Erythroblast (primary cell): ENCODE data around the gene PLEKHA5.
"Not testable (repeated sequence)": the region's sequence is repeated elsewhere in the genome, so short reads cannot be mapped to it uniquely, and the experiment has no call there.

Experiments used
- DNase-seq, 2 experiments: peaks; one replicate each; lab custom pipeline; 2025; lab: John Stamatoyannopoulos, UW
- GATA1 ChIP-seq: IDR thresholded peaks from 2 replicates; pipeline ENCODE4 v1.6.1; 2011; ENCODE audit warnings: low read depth, mild to moderate bottlenecking, control low read depth, low read length, moderate library complexity
- POLR2A ChIP-seq: IDR thresholded peaks from 2 replicates; pipeline ENCODE4 v1.6.1; 2011; ENCODE audit warnings: mild to moderate bottlenecking, low read length

Gene PLEKHA5

DNA sequence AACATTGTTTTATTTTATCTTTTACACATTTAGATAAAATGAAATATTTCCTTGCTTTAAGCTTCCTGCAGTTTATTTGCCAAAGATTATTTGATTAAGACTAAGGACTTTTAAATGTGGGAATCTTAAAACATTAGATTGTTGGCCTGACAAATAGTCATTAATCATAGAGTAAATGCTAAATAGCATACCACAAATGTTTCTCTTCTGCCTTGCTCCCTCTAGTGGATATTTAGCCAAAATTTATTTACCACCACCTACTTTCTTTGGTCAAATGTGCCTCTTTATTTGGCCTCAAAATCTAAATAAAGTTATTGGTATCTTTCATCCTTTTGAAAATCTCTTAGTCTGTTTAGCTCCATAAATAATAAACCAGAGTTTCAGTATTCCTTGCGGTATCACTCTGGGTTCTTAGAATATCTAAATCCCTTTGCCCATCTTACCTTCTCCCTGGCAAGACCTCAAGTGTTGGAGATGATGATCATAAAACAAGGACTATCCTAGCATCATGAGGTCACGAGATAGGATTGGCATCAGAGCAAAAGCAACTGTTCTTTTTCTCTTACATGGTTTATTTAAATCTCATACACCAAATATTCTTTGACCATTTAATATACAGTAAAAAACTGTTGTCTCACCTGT lies 159.2 kb downstream of the PLEKHA5 start:
- peak; percentile 7 to 33 for DNase-seq
- TF ChIP-seq POLR2A (no peak), GATA1 (no peak)

- no peak for DNase-seq
- no peak for TF ChIP-seq GATA1
- no peak for TF ChIP-seq POLR2A
These were observed 169.5 kb downstream of the PLEKHA5 start for GRCh38 chr12:19298836-19299605.

DNA sequence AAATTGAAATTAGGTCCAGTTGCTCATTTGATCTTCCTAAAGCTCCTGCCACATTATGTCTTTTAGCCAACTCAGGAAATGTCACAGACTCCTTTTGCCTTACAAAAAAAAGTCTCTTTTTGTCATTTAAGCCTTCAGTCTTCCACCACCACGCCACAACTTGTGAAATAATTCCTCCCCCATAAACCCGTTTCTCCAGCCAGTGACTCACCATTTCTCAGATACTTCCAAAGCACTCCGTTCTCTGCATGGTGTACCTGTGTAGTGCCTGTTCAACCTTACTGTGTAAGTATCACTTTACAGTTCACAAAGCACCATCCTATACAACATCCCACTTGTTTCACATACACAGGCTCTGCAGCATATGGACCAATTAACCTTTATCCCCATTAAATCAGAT lies 170.2 kb downstream of the PLEKHA5 start:
- no peak for TF ChIP-seq GATA1
- TF ChIP-seq POLR2A, result no peak
- no peak for DNase-seq

DNA sequence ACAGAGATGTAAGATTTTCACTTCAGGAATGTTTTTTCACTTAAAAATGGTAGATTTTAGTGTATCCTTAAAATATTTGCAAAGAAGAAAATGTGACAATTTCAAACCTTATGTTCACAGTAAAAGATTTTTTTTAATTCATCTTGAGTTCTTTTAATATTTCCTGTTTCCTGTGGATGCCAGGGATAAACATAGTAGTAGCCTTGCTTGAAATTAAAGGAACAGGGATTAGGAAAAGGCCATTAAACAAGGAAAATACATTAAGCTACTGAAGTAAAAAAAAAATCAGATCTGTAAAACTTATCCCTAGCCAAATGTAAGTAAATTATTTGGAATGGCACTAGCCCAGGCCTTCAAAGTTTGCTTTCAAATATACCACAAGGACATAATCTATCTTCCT lies 171.7 kb downstream of the PLEKHA5 start:
- TF ChIP-seq POLR2A, result no peak
- TF ChIP-seq GATA1, result no peak
- no peak for DNase-seq

DNA sequence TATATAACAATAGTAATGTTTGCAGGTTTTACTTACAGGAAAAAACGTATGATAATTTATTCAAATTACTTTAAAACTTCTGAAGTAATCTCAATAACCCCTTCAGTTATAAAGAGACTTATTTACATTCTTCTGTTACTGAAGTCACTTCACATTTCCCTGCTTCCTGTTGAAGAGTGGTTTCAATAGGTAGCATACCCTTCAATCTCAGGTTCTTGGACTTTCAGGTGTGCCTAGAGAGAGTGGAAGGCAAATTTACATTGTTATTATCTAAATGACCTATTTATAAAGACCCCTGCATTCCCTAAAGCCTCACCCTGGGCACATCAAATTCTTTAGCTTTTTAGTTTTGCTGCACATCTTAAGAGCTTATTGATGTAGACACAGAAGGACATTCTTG lies 172.2 kb downstream of the PLEKHA5 start:
- TF ChIP-seq GATA1, result no peak
- no peak for DNase-seq

- no peak for DNase-seq
- TF ChIP-seq GATA1 (no peak), POLR2A (no peak)
These were observed 172.6 kb downstream of the PLEKHA5 start for GRCh38 chr12:19302100-19302640.

GRCh38 chr12:19303496-19303895 lies 174.0 kb downstream of the PLEKHA5 start:
- no peak for DNase-seq
- TF ChIP-seq POLR2A, result no peak
- TF ChIP-seq GATA1, result no peak

- TF ChIP-seq GATA1, result no peak
- no peak for TF ChIP-seq POLR2A
- no peak for DNase-seq
These were observed 174.7 kb downstream of the PLEKHA5 start for GRCh38 chr12:19304149-19304750.

DNA sequence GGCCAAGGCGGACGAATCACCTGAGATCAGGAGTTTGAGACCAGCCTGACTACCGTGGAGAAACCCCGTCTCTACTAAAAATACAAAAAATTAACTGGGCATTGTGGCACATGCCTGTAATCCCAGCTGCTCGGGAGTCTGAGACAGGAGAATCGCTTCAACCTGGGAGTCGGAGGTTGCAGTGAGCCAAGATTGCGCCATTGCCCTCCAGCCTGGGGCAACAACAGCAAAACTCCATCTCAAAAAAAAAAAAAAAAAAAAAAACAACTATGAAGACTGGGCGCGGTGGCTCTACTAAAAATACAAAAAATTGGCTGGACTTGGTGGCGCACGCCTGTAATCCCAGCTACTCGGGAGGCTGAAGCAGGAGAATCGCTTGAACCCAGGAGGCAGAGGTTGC lies 176.1 kb downstream of the PLEKHA5 start:
- not testable (repeated sequence) for DNase-seq

DNA sequence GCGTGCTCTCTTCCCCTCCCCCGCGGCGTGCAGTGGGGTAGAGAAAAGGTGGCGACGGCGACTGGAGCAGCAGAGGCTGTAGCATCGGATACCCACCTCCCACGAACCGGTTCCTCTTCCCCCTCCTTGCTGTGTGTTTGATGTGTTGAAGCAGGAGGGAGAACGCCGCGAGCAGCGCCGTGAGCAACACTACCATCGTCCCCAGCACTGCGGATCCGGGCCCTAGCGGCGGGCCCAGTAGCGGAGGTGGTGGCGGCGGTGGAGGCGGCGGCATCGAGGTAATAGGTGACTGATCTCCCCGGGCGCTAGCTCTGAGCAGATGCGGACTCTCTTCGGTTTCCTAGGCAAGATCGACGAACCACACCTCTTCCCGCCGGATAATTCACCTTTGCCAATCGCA lies 176.8 kb downstream of the PLEKHA5 start:
- TF ChIP-seq POLR2A, result no peak
- no peak for TF ChIP-seq GATA1
- no peak for DNase-seq

DNA sequence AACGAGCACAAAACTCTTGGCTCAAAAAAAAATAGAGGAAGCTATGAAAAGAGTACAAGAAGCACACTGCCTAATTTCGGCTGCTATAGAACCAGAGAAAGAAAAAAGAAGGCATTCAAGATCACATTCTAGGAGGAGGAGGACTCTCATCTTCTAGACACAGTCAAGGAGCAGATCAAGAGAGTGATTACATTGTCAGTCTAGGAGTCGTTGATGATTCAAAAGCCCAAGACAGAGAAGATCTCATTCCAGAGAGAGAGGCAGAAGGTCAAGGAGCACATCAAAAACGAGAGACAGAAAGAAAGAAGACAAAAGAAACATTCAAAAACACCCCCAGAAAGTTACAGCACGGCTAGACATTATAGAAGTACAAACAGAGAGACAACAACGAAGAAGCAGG lies 177.9 kb downstream of the PLEKHA5 start:
- TF ChIP-seq POLR2A, result no peak
- no peak for DNase-seq

DNA sequence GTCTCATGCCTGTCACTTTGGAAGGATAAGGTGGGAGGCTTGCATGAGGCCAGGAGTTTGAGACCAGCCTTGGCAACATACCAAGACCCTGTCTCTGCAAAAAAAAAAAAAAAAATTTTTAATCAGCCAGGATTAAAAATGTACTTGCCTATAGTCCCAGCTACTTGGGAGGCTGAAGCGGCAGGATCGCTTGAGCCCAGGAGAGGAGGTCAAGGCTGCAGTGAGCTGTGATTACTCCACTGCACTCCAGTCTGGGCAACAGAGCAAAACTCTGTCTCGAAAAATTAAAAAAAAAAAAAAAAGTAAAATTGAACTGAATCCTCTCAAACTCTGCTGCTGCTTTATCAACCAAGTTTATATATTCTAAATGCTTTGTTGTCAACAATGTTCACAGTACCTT lies 181.6 kb downstream of the PLEKHA5 start:
- no peak for DNase-seq
- TF ChIP-seq POLR2A (no peak), GATA1 (no peak)

GRCh38 chr12:19312637-19313036 lies 183.1 kb downstream of the PLEKHA5 start:
- DNase-seq, result no peak
- TF ChIP-seq POLR2A, result no peak
- no peak for TF ChIP-seq GATA1

- TF ChIP-seq GATA1 (no peak), POLR2A (no peak)
- DNase-seq, result no peak
These were observed 186.9 kb downstream of the PLEKHA5 start for GRCh38 chr12:19316425-19316824.
